NB4 (cell line): Measurements from ENCODE around the gene CCDC106.

Experiments
- CTCF ChIP-seq: IDR thresholded peaks from one replicate; pipeline ENCODE4 v1.5.1; 2012; ENCODE audit warnings: low read depth, low read length
- MYC ChIP-seq: IDR thresholded peaks from 2 replicates; pipeline ENCODE4 v1.6.1; 2011; ENCODE audit warnings: low read depth, low read length
- POLR2A ChIP-seq: IDR thresholded peaks from 2 replicates; pipeline ENCODE4 v1.6.1; 2011; ENCODE audit warnings: mild to moderate bottlenecking; ENCODE audit not compliant: insufficient read length; ENCODE audit errors: extremely low read depth

- TF ChIP-seq CTCF: no peak
- no peak for TF ChIP-seq POLR2A
- no peak for TF ChIP-seq MYC
These were observed 31.6 kb upstream of the CCDC106 start for GRCh38 chr19:55616395-55616875.
